ENCODE data around the gene SRPX2. TPM values are rescaled to one million over a fixed set of nuclear protein-coding genes. Genes with fewer than 3 reads are reported as not detected.
"Not testable (repeated sequence)": the region's sequence is repeated elsewhere in the genome, so short reads cannot be mapped to it uniquely, and the experiment has no call there.

The SRPX2 gene
- total RNA-seq, 8 experiments from 2014 or later, result 0.05 to 26.9 (median 6.6) TPM; not detected in 1

DNA sequence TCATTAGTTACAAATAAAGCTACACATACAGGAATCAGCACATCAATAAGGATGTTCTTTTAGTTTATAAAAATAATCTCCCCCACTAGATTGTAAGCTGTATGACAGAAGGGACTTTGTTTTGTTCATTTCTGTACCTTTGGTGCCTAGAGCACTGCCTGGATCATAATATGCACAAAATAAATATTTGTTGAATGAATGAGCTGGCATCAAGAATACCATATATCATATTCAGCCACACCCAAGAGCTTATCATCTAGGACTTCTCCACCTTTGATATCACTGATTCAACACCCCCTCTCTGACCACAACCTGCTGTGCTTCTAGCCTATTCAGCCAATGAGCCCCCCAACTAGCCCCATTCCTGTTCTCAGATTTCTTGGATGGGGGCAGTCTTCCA is 77.3 kb downstream of the SRPX2 start:
- H3K4me1 ChIP-seq (replicated peaks in 1 of 2), result peaks cover 0 to 7% of the 10 kb centered on the region in 2 donors
- H3K27ac ChIP-seq, result no peak overlapping the region
- no peak for ATAC-seq (replicated peaks in 6 of 8)
- in situ Hi-C loops (cut with MboI; ENCODE audit: low pct_unique_long_range_greater_than_20kb in 2 of 9, low sequenced_read_pairs in 9 of 9, unreplicated experiment in 9 of 9), result no loop called here
- no peak overlapping the region for H3K4me3 ChIP-seq

GRCh38 chrX:100724006-100724405 is 80.0 kb downstream of the SRPX2 start:
- in situ Hi-C loops (cut with MboI; ENCODE audit: low pct_unique_long_range_greater_than_20kb in 2 of 9, low sequenced_read_pairs in 9 of 9, unreplicated experiment in 9 of 9), result not testable (repeated sequence)
- WGBS, 10 experiments, result no CpG with 5 or more reads among the region's 30 CpGs

More at GRCh38 chrX:100724006-100724405, 80.0 kb downstream of the SRPX2 start:
- H3K27ac ChIP-seq; H3K4me1 ChIP-seq (replicated peaks in 1 of 2); ATAC-seq (replicated peaks in 6 of 8); H3K4me3 ChIP-seq: not testable (repeated sequence)

Other genes starting within 250 kb of the SRPX2 start
- gene PCDH19, start 233.9 kb upstream of the SRPX2 start, total RNA-seq, result 10 to 100 TPM in 4 of 8 experiments, 1 to 10 TPM in 2, under 1 TPM in 2; 0.20 to 11.2 (median 9.1) TPM
- 1 to 10 TPM in 2 of 8 experiments, under 1 TPM in 3, not detected in 3; 0.11 to 3.8 (median 0.50) TPM for gene TNMD, start 59.3 kb upstream of the SRPX2 start, total RNA-seq
- 10 to 100 TPM; 20.1 to 65.0 (median 31.5) TPM for gene TSPAN6, start 7.4 kb upstream of the SRPX2 start, total RNA-seq
- gene SYTL4, start 87.9 kb downstream of the SRPX2 start, total RNA-seq, result 10 to 100 TPM in 3 of 8 experiments, 1 to 10 TPM in 2, under 1 TPM in 3; 0.22 to 20.7 (median 3.2) TPM
- gene CSTF2, start 176.2 kb downstream of the SRPX2 start, total RNA-seq, result 10 to 100 TPM; 10.1 to 28.0 (median 17.5) TPM
- not detected for gene NOX1, start 230.2 kb downstream of the SRPX2 start, total RNA-seq